ENCODE data around the gene PHB1.
"Not testable (repeated sequence)": the region's sequence is repeated elsewhere in the genome, so short reads cannot be mapped to it uniquely, and the experiment has no call there.

Gene PHB1

DNA sequence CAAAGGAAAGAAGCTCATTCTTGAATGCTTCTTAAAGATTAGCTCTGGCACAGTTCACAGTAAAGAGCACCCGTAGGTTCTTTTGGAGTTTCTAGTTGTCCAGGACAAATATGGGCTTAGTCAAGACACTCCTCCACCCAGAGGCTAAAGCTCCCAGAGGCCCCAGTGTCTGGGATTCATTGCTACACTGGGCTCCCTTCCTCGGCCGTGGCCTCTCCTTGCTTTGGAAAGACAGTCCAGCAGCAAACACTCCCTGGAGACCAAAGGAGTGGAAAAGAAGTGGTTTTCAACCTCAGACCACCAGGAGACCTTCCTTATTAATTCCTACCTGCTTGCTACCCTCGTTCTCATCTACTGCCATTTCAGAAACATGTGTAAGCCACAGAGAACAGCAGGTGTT lies 17.1 kb downstream of the PHB1 start:
- no peaks in the 10 kb centered on the region for H3K27me3 ChIP-seq (ENCODE audit: control insufficient read depth, insufficient read depth, low read length)
- no peak overlapping the region for H2AFZ ChIP-seq
- no peaks in the 10 kb centered on the region for H3K79me2 ChIP-seq
- H3K9me3 ChIP-seq (ENCODE audit: control insufficient read depth, low read length), result no peaks in the 10 kb centered on the region
- H3K27ac ChIP-seq, result no peak overlapping the region
- no peaks in the 10 kb centered on the region for H3K36me3 ChIP-seq (ENCODE audit: control insufficient read depth, insufficient read depth, low read length)
- TF ChIP-seq, protein P1, sequence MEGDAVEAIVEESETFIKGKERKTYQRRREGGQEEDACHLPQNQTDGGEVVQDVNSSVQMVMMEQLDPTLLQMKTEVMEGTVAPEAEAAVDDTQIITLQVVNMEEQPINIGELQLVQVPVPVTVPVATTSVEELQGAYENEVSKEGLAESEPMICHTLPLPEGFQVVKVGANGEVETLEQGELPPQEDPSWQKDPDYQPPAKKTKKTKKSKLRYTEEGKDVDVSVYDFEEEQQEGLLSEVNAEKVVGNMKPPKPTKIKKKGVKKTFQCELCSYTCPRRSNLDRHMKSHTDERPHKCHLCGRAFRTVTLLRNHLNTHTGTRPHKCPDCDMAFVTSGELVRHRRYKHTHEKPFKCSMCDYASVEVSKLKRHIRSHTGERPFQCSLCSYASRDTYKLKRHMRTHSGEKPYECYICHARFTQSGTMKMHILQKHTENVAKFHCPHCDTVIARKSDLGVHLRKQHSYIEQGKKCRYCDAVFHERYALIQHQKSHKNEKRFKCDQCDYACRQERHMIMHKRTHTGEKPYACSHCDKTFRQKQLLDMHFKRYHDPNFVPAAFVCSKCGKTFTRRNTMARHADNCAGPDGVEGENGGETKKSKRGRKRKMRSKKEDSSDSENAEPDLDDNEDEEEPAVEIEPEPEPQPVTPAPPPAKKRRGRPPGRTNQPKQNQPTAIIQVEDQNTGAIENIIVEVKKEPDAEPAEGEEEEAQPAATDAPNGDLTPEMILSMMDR (IDR thresholded peaks at IDR 0.05), result no peak
- H3K4me1 ChIP-seq, result no peaks in the 10 kb centered on the region
- no peak overlapping the region for H3K4me2 ChIP-seq (ENCODE audit: low read length)
- H3K9ac ChIP-seq, result no peak overlapping the region
- H3K4me3 ChIP-seq (ENCODE audit: low read depth, low read length), result no peak overlapping the region

DNA sequence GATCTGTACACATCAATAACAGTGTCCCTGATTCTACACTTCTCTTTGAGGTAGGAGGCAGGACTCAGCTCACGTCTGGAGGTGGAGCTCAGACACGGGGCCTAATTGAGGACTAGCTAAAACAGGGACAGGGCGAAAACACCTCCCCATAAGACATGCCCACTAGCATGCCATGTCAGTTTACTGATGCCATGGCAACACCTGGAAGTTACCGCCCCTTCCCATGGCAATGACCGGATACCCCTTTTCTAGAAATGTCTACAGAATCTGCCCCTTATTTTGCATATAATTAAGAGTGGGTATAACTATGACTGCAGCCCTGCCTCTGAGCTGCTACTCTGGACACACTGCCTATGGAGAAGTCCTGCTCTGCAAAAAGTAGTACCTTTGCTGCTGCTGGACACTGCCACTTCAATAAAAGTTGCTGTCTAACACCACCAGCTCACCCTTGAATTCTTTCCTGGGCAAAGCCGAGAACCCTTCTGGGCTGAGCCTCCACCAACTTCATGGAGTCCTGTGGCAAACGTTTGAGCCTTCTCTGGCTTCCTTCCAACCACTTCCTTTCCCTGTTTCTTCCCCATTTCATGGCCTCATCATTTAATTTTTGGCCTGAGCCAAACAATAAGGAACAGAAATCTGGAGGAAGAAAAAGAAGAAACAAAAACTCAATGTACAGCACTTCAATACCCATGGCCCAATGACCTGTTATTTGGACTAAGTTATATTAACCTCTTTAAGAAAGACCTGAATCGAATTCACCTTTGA lies 21.0 kb downstream of the PHB1 start:
- Histone ChIP-seq H3K4me2 (ENCODE audit: low read length) (no peak overlapping the region), H3K4me3 (ENCODE audit: low read depth, low read length) (no peak overlapping the region), H3K9me3 (ENCODE audit: control insufficient read depth, low read length) (no peaks in the 10 kb centered on the region), H3K27ac (no peak overlapping the region), H3K79me2 (no peaks in the 10 kb centered on the region), H3K27me3 (ENCODE audit: control insufficient read depth, insufficient read depth, low read length) (no peaks in the 10 kb centered on the region), H3K36me3 (ENCODE audit: control insufficient read depth, insufficient read depth, low read length) (no peaks in the 10 kb centered on the region), H3K4me1 (no peaks in the 10 kb centered on the region), H3K9ac (no peak overlapping the region), H2AFZ (no peak overlapping the region)
- TF ChIP-seq, protein P1 (IDR thresholded peaks at IDR 0.05), result no peak

DNA sequence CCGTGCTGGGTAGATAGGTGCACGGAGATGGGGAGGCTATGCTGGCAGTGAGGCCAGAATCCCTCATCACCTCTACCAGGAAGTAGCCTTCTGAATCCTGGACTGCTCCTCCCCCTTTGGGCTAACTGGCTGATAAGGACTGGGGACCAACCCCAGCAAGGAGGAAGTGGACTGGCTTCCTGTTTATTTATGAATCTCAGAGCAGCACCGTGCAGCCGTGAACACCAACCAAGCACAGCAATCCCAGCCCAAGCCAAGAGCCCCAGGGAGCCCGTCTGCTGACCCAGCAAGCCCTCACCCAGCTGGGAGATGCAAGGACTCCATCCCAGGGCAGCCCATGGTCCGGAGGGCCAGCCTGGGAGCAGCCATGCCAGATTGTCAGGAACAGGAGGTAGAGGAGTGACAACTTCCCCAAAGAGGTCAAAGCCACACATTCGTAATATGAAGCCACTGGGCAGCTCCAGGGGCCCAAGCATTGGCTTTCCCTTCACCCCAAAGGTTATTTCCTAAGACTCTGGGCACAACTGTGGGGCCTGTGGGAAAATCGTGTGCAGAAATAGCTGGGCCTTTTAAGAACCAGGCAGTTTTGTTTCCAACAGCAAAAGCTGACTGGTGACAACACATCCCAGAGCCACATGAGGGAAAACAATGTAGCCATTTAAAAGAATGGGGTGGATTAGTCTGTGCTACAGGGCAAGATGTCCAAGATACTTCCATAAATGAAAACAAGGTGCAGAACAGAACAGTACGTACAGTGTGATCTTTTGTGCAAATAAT lies 23.9 kb downstream of the PHB1 start:
- Histone ChIP-seq H3K9ac (no peak overlapping the region), H2AFZ (peak overlapping the region; percentile 72), H3K27ac (peak overlapping the region; percentile 9), H3K4me1 (no peaks in the 10 kb centered on the region), H3K36me3 (ENCODE audit: control insufficient read depth, insufficient read depth, low read length) (no peaks in the 10 kb centered on the region), H3K4me2 (ENCODE audit: low read length) (no peak overlapping the region), H3K79me2 (no peaks in the 10 kb centered on the region), H3K27me3 (ENCODE audit: control insufficient read depth, insufficient read depth, low read length) (no peaks in the 10 kb centered on the region), H3K9me3 (ENCODE audit: control insufficient read depth, low read length) (no peaks in the 10 kb centered on the region), H3K4me3 (ENCODE audit: low read depth, low read length) (no peak overlapping the region)
- TF ChIP-seq, protein P1 (IDR thresholded peaks at IDR 0.05), result no peak

DNA sequence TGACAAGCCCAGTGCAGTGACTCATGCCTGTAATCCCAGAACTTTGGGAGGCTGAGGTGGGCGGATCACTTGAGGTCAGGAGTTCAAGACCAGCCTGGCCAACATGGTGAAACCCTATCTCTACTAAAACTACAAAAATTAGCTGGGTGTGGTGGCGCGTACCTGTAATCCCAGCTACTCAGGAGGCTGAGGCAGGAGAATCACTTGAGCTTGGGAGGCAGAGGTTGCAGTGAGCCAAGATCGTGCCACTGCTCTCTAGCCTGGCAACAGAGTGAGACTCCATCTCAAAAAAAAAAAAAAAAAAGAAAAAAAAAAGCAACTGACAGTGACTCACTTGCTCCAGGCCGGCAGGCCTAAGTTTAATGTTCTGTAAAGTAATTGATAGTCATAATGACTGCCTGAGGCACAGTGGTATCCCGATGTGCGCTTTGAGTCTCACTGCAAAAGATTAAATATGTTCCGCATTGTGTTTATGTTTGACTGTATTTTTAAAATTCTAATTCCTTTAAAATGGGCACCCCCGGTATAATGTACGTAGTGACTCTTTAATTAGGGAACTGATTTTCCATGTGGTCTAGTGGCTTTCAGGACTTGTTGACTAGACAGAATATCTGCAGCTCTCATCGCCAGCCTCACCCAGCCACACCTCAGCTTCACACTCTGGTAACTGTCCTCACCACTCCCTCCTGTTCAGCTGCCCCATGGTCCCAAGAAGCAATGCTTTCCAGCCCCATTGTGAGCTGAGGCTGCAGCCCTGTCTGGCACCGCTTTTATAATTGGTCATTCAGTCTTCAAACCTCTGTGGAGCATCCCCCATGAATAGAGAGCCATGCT lies 25.0 kb downstream of the PHB1 start:
- not testable (repeated sequence) for H3K79me2 ChIP-seq; H2AFZ ChIP-seq; H3K36me3 ChIP-seq (ENCODE audit: control insufficient read depth, insufficient read depth, low read length); H3K9ac ChIP-seq; H3K27me3 ChIP-seq (ENCODE audit: control insufficient read depth, insufficient read depth, low read length); H3K4me3 ChIP-seq (ENCODE audit: low read depth, low read length); H3K9me3 ChIP-seq (ENCODE audit: control insufficient read depth, low read length); H3K27ac ChIP-seq; H3K4me2 ChIP-seq (ENCODE audit: low read length); H3K4me1 ChIP-seq

Data from parathyroid adenoma (tissue), 2 donors.